NCI-H1436 (cell line): ENCODE results near the gene PHYKPL.

Experiments
- DNase-seq: peaks from one replicate; lab custom pipeline; 2025; lab: John Stamatoyannopoulos, UW

PHYKPL gene

DNA sequence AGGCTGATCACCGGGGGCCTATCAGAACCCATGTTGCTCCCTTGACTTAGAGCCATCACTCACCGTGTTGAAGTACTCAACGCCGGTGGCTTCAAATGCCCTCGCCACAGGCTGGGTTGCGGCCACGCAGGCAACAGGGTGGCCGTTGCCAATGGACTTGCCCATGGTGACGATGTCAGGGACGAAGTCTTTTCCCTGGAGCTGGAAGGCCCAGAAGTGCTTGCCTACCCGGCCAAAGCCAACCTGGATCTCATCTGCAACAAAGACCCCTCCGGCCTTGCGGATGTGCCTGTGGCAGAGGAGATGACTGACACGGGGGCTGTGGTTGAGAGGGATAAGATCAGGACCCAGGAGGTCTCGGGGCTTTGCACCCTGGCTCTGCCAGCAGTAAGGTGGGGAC, 10.3 kb downstream of the PHYKPL start:
- no peak for DNase-seq

DNA sequence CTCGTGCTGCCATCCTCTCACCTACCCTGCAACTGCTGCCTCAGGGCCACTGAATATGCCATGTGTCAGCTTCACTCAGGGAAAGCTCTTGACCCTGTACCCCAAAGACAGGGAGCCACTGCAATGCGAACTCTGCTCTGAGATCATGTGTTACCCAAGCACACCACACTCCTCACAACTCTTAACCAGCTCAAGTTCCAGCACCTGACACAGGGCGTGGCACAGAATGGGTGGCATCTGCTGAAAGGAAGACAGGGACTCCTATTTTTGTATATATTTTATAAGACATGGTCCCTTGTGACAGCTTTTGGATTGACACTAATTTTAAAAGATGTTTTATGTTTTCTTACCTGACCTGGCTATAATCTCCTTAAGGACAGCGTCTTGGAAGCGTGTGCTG, 10.7 kb downstream of the PHYKPL start:
- DNase-seq, result no peak

DNA sequence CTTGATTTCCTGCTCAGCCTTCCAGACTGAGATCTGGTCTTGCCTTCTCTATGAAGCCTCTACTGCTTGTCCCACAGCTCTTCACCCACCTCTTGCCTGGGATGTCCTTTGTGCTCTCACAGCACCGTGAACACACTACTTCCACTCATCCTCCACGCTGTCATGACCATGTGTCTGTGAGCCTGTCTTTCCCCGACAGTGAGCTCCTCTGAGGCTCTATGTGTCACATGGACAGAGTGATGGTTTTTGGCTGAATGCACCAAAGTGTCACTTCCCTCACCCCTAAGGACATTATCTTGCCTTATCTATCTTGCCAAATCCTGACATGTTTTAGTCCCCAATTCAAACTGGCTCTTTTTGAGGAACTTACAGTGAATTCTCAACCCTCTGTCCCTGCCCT, 11.3 kb downstream of the PHYKPL start:
- DNase-seq, result no peak

DNA sequence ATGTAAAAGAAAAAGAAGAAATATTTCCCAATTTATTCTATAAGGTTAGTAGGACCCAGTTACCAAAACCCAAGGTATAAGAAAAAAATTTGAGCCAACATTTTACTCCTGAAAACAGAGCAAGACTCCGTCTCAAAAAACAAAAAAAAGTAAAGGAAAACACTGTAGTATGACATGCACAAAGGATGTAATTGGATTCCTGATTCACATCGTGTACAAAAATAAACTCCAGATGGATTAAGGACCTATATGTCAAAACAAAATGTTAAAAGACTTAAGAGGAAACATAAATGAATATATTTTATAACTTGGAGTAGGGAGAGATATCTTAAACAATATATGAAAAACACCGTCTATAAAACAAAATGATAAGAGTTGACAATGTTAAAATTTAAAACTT, 13.8 kb downstream of the PHYKPL start:
- no peak for DNase-seq

DNA sequence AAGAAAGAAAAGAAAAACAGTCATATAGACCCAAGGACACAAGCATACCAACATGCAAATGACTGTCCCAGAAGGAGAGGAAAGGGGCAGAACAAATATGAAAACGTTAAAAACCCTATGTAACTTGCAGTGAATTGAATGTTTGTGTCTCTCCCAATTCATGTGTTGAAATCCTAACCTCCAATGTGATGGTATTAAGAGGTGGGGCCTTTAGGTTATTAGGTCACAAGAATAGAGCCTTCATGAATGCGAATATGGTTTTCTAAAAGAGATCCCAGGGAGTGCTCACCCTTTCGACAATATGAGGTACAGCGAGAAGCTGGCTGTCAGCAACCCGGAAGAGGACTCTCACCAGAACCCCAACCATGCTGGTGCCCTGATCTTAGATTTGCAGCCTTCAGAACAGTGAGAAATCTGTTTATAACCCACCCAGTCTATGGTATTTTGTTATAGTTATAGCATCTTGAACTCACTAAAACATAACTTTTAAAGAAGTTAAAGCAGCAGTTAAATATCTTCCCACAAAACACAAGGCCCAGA, 14.3 kb downstream of the PHYKPL start:
- no peak for DNase-seq

DNA sequence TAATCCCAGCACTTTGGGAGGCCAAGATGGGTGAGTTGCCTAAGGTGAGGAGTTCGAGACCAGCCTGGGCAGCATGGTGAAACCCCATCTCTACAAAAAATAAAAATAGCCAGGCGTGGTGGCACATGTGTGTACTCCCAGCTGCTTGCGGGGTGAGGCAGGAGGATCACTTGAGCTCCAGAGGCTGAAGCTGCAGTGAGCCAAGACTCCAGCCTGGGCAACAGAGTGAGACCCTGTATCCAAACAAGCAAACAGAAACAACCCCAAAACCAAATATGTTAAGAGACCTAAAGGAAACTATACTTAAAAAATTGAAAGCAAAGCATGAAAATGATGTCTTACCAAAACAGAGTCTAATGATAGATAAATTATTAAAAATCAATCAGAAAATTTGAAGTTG, 15.8 kb downstream of the PHYKPL start:
- no peak for DNase-seq

DNA sequence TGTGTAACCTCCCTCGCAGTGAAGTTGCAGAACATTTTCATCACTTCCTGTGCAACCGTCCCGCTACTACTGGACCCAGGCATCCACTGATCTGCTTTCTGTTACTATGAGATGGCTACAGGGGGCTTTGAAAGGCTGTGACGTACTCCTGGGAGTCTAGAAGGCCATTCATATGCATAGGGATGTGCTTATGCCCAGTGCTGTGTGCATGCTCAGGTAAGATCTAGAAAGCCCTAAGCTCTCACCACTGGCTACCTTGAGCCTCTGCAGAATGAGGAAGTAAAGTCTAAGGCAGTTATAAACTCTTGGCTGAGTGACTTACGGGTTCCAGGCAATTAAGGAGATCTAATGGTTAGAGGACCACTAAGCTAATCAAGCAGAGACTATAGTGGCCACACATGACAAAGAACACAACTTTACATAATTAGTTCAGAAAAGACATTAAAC, 16.5 kb downstream of the PHYKPL start:
- DNase-seq, result no peak

DNA sequence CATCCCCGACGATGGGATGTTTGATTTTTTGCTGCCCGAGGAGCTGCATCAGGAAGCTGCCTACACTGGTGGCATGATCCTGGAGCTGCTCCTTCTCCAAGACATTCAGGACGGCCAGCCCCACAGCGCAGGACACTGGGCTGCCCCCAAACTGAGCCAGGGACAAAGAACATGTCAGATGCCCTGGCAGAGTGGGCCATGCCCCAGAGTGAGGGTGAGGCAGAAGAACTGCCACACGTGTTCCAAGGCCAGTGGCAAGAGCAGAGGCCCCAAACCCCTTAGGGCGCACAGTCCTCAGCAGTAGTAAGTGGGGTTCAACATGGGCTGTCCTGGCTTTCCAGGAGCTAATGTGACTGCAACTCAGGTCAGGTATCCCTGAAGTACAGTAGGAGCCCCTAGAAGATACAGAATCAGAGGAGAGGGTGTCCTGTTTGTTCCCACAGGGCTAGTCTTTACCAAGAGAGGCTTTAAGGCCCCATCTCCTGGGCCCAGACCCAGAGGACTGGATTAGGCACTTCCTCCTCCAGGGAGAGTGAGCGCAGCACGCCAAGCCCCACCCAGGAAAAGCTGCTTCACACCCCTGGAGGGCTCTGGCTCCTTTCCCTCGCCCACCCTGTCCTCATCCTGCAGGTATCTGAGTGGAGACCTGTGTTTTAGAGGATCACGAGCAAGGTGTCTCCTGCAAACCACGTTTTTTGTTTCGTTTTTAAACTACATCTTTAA, 17.2 kb downstream of the PHYKPL start:
- no peak for DNase-seq

DNA sequence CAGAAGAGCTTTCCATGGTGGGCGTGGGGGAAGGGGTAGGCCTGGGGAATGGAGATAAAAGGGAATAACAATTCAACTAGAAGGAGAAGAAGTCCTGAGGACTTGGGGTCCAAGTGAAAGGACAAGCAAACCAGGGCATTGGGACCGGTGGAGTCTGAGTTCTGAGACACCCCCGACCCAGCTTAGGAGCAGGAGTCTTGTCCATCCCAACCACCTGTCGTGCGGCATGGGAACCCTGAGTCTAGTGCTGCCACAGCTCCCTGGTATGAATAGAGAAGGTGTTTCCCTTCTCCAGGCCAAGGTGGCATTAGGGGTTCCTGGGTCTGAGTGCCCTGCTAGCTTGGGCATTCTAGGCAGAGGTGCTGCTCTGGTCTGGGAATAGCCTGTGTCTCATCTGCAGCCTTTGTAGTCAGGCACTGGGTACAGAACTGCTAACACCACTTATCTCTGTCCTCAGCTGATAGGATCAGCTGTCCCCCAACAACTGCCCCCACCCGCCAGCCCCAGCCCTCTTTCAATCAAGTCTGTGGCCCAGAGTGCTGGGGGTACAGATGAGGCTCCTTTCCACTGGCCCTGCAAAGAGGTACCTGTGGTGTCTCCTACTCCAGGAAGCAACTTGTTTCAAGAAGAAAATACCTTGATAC, 18.3 kb downstream of the PHYKPL start:
- no peak for DNase-seq

DNA sequence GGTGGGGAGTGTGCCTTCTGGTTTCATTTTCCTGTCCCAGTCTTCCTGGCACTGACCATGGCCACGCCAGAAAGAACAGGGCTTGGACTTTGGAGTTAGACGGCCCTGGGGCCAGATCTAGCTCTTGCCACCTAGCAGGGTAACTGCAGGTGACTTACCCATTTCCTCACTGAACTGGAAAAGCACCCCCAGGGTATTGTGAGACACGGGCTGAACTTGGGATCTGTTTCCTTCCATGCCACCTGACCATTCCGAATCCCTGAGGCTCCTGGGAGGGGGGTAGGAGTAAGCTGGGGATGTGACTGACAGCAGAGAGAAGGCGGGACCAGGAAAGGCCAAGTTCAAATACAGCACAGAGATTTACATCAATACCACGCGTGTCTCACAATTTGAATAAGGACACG, 18.9 kb downstream of the PHYKPL start:
- no peak for DNase-seq

DNA sequence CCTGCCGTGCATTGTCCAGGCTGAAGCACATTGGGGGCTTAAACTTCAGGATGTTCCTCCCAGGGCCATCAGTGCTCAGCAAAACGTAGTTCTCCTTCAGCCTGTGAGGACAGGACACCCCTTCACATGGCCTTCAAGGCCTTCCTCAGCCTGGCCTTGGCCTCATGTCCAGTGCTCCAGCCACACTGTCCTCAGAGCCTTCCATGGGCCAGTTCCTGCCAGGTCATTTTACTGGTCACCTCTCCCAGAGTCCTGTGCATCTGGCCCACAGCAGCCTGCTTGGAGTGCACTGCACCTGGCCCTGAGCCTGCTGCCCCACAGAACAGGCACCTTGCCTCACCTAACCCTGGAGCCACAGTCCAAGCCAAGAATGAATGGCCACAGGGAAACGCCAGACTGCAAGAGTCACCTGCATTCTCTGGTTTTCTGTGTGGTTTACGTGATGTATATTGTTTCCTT, 19.6 kb downstream of the PHYKPL start:
- no peak for DNase-seq

DNA sequence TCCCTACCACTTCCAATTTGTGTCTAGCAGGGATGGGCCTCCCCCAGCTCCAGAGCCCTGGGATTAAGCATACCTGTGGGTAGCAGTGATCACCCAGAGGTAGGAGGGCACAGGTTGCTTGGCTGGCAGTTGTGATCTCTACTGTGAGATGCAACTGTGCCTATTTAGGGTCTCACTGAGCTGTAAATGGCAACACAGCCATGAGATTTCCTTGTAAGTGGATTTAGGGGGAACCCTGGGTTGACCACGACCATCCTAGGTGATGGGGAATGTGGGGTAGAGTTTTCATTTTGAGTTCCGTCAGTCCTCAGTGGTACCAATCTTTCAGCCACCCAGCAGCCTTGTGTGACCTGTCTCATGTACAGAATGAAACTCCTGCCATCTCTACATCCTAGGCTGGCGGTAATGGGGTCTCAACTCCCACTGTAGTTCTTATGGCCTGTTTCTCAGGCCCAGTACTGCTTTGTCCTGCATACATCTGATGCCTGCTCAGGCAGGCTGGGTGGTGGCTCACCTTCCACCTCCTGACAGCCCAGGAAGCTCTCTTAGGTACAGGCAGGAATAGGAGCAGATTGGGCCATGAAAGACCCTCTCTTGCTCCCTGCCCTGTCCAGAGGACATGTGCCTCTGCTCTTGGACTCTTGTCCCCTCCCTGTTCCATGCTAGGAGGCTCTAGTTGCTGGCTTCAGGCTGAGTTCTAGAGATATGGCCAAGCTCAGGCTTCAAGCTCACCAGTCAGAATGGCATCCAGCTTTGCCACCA, 20.2 kb downstream of the PHYKPL start:
- DNase-seq, result no peak

DNA sequence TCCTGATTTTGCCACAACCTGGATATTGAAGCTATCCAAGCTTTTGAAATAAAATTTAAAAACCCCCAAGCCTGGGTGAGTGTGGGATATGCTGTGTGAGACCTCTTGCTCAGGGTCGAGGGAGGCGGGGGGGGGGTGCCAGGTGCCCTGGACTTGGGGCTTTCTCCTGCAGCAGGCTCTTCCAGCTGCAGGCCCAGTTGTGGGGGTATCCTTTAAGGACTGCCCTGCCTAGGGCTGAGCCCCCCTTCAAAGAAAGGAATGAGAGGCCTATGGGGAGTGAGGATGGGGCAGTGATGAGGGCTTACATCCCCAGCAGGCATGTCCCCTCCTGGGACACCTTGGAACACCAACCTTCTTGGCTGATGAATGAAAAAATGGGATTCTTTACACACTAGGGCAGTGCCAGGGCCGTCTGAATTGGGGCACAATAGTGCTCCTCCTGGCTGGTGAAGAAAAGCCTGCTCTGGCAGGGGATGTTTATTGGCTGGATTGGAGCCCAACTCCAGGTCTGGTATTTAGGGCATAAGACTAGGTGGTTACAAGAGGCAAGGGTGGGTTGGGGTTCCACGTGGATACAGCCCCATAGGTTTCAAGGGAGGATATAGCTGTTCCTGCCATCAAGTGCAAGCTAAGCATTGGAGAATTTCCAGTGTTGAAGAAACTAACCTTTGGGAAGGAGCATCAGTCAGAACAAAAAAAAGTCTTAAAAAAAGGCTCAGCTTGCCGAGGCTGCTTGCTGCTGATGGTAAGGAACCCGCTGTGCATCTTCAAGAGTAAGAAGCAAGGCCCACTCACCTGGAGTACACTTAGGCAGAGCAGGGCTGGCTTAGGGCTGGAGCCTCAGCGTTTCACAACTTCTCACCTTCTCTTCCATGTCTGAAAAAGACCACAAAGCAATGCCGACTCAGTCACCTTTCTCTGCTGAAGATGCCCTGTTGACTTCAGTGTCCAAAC, 21.2 kb downstream of the PHYKPL start:
- DNase-seq, result no peak

DNA sequence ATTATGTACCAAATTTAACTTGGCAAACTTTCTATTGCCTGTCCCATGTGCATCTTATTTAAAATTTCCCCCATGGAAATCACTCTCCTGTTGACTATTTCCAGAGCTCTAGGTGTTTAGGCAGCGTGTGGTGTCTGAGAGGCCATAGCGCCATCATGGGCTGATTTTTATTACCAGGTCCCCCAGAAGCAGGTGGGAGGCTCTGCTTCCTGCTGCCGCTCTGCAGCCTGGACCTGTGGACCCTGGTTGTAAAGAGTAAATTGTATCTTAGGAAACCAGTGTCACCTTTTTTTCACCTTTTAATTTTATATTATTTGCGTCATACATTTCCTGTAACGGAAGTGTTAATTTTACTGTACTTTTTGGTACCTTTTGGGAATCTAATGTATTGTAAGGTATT, 21.9 kb downstream of the PHYKPL start:
- no peak for DNase-seq

DNA sequence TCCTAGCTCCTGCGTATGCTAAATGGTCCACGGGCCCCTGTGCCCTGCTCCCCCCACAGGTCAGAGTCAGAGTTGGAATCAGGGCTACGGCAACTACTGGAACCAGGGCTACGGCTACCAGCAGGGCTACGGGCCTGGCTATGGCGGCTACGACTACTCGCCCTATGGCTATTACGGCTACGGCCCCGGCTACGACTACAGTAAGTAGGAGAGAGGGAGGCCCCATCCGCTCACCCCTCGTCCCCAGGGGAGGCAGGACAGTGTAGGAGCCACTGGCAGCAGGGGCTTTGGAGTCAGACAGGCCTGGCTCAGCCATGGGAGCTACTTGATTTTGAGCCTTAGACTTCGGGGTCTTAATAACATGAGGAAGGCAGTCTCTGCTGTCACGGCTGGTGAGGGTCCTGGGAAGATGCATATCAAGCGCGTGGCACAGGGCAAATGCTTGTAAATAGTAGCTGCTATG, 22.5 kb downstream of the PHYKPL start:
- no peak for DNase-seq

DNA sequence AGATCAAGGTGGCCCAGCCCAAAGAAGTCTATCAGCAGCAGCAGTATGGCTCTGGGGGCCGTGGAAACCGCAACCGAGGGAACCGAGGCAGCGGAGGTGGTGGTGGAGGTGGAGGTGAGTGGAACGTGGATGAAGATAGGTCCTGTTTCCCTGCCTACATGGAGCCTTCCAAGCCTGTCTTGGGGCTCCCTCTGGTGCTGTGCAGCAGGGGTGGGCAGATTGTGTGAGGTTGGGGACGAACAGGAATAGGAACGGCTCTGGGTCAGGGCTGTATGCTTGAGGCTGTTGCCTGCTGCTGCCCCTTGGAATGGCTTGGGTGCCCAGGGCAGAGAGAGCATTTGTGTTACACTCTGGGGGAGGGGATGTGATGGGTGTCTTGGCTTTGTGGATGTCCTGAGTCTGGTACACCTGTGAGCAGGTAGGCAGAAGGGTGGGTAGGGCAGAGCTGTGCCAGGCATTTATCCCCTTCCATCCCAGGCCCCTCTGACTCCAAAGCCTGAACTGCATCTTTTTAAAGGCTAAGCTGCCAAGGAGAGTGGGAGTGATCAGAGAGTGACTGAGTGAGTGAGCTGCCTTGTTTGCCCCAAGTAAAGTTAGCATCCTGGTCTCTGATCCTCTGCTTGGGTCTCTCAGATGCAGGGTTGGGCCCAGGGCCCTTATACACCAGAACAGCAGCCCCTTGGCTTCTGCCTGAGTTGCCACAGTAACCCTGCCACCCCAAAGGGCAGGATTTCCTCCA, 23.1 kb downstream of the PHYKPL start:
- no peak for DNase-seq

DNA sequence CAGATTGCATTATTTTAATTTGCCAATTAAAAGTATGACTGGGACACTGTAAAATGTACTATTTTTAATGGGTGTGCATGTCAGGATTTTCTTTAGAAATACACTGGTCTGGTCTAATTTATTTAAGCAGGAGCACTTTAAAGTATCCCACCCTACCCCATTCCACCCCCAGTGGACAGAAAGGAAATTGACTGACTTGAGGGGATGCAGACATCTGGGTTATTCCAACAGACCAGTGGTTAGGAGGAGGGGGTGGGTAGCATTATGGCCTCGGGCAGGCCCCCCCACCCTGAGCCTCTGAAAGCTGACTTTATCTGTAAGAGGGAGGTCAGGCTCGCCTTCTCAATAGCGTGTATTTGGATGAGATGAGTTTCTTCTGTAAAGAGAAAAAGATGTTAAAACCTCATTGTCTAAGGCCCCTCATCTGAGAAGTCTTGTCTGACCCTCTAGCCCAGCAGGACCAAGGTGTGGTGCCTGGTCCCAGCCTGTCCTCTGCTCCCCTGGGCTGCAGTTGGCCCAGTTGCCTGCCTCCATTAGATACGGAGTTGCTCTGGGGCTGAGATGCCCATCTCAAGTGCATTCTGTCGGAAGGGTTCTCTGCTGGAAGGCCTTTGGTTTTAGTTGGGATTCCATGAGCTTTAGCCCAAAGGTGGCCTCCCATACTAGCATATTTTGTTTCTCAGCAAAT, 23.9 kb downstream of the PHYKPL start:
- DNase-seq, result no peak

DNA sequence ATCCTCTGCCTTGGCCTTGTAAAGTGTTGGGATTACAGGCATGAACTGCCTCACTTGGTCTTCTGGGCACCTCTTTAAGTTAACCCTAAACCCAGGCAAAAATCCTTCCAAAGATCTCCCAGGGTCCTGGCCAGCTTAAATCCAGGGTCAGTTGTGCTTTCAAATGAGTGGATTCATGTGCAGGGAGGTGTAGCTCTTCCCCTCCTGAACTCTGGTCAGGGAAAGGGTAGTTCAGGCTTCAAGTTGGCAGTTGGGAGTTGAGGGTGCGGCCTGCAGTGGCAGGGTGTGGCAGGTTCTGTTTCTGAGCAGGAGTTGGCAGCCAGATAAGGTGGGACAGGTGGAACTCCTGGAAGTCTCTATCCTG, 24.7 kb downstream of the PHYKPL start:
- no peak for DNase-seq

DNA sequence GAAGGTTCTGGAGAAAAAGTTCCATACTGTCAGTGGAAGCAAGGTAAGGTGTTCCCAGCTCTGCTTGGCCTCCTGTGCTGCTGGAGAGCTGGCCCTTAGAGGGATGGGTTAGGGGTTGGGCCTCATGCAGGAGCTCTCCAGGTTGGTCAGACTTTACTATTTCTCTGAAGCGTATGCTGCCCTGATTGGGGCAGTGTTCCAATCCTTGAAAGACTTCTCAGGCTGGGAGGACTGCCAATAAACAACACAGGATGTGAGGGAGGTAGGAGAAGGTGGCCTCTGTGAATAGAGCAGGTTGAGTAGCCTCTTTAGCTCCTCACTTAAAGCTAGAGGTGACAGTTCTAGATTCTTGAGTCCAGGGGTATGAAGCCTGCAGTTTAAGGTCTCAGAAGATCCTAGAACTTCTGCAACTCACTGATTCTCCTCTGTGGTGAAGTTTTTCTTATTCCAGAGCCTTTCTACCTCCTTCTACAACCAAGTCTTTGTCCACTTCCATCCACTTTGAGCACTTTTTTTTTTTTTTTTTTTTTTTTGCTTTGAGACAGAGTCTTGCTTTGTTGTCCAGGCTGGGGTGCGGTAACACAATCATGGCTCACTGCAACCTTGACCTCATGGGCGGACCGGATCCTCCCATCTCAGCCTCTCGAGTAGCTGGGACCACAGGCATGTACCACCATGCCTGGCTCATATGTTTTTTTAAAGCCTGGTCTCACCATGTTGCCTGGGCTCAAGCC, 25.3 kb downstream of the PHYKPL start:
- no peak for DNase-seq
